AG10803 (cell line): ENCODE results near the gene GMDS.

Experiments used
- DNase-seq: peaks from one replicate; pipeline ENCODE4 v3.0.0; 2010; ENCODE audit warnings: low read depth
- H3K4me3 ChIP-seq: 2 replicates; pipeline ENCODE4 v1.5.1; 2011; ENCODE audit warnings: mild to moderate bottlenecking, low read length, control low read depth
- CTCF ChIP-seq: conservative IDR thresholded peaks from 2 replicates; pipeline ENCODE4 v1.5.1; 2011; ENCODE audit warnings: mild to moderate bottlenecking, low read length, control low read depth, inconsistent platforms

The GMDS gene

GRCh38 chr6:2240961-2241360 lies 4.4 kb downstream of the GMDS start:
- no peak overlapping the region for H3K4me3 ChIP-seq
- no peak for TF ChIP-seq CTCF
- no peak for DNase-seq

- no peak overlapping the region for H3K4me3 ChIP-seq
- no peak for TF ChIP-seq CTCF
- peak; percentile 62 for DNase-seq
Measured at GRCh38 chr6:2237001-2237400, 8.4 kb downstream of the GMDS start.

- no peak for DNase-seq
- no peak for TF ChIP-seq CTCF
- H3K4me3 ChIP-seq, result no peak overlapping the region
Measured at GRCh38 chr6:2235777-2236495, 9.5 kb downstream of the GMDS start.

- DNase-seq, result no peak
- no peak for TF ChIP-seq CTCF
- H3K4me3 ChIP-seq, result no peak overlapping the region
Measured at GRCh38 chr6:2232445-2232844, 13.0 kb downstream of the GMDS start.

GRCh38 chr6:2231438-2231837 lies 14.0 kb downstream of the GMDS start:
- peak; percentile 39 for DNase-seq
- no peak for TF ChIP-seq CTCF
- no peak overlapping the region for H3K4me3 ChIP-seq

- H3K4me3 ChIP-seq, result no peak overlapping the region
- no peak for TF ChIP-seq CTCF
- no peak for DNase-seq
Measured at GRCh38 chr6:2230659-2231277, 14.6 kb downstream of the GMDS start.

GRCh38 chr6:2229742-2230141 lies 15.7 kb downstream of the GMDS start:
- TF ChIP-seq CTCF, result no peak
- H3K4me3 ChIP-seq, result no peak overlapping the region
- no peak for DNase-seq
